Ramos (cell line): ENCODE measurements around the gene TBPL2.
"Not testable (repeated sequence)": the region's sequence is repeated elsewhere in the genome, so short reads cannot be mapped to it uniquely, and the experiment has no call there.

Experiments
- in situ Hi-C: fragments of 300-500 bp; cut with MboI; formaldehyde crosslinking; loops from one replicate; pipeline ENCODE4 v1.14.3; 2022; ENCODE audit warnings: low sequenced_read_pairs; ENCODE audit not compliant: unreplicated experiment

Gene TBPL2

GRCh38 chr14:55411426-55412389 lies 28.7 kb downstream of the TBPL2 start, which contains the start of gene ATG14:
ATG14 (minus strand) TSS chr14:55411830; CDS start chr14:55411822, 8 bp downstream.
- in situ Hi-C loops, result no loop called here

DNA sequence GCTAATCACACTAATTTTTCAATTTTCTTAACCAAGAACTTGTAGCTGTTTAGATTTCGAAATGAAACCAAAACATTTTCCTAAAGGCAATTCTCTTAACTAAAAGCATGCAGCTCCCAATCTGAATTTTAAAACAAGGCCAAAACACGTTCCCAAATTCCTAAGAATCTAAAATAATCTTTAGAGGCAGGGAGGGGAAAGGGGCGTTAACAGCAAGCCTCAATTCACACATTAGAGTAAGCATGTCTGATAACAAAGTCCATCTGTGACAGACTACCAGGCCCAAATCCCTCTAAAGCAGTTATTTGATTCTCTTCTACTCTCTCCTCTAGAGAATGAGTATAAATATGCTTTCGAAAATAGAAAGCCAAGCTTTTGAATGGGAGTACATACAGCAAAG lies 29.5 kb downstream of the TBPL2 start:
- in situ Hi-C loops, result no loop called here

- in situ Hi-C loops, result no loop called here
These were observed 36.1 kb downstream of the TBPL2 start for GRCh38 chr14:55404173-55404854.

DNA sequence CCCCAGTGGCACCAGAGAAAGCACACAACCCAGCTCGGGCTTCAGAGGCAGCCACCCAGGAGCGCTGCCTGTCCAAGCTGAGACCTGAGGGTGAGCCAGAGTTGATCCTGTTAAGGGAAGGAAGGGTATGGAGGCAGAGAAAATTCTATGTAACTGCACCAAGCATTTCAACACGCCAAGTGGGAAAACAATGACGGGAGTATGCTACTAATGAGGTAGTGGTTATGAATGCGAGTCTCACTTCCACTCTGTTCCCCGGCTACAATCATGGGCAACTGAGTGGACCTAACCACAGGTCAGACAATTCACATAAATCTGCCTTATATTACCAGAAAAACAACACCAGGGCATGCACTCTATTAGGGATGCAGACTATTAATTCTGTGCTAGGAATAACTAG lies 38.7 kb downstream of the TBPL2 start:
- in situ Hi-C loops, result no loop called here

DNA sequence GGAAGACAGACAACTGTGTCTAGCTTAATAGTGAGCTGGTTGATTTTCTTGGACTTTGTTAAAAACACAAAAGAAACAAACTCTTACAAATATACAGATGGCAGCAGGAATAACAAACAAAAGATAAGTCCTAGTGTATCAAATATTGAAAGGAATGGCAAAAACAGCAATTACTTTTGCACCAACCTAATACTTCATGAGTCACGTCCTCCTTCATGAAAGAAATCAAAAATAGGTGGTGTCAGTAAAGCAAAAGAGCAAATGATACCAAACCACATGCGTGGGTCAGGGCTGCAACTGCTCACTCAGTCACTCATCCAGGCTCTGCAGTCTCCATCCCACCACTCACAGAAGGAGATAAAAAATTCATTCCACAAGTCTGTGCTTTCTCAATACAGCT lies 40.6 kb downstream of the TBPL2 start:
- in situ Hi-C loops, result no loop called here

DNA sequence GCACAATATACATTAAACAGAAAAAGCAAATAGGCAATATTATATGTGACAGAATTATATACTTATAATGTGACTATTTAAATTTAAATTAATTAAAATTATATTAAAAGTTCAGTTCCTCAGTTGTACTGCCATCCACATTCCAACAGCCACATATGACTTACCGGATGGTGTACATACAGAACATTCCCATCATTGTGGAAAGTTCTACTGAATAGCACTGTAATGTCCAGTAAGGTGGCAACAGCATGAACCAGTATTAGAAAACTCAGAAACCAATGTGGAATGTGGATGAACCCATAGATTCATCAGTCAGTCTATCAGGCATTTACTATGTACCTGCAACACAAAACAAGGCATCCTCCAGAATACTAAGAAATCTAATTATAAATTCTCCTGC lies 41.2 kb downstream of the TBPL2 start:
- in situ Hi-C loops, result no loop called here

GRCh38 chr14:55398679-55399078 lies 41.7 kb downstream of the TBPL2 start:
- in situ Hi-C loops, result no loop called here

DNA sequence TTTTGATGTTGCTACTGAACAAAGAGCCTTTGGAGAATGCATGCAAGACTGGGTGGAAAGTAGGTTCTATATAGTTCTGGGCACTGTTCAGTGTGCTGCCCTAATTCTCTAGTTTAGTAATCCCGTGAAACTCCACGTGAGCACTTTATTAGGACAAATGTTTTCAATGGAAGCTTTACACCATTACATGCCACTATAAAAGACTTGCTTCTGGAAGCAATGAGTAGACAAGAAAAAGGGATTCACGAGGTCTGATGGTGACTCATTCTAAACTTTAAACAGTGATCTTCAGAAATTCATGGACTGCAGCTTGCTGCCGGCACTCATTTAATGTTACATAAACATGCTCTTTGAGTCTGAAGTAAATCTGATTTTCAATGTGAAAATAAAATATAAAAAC lies 51.1 kb downstream of the TBPL2 start:
- in situ Hi-C loops, result no loop called here

- in situ Hi-C loops, result no loop called here
These were observed 52.3 kb downstream of the TBPL2 start for GRCh38 chr14:55388160-55388559.

GRCh38 chr14:55387121-55387520 lies 53.3 kb downstream of the TBPL2 start:
- in situ Hi-C loops, result no loop called here

DNA sequence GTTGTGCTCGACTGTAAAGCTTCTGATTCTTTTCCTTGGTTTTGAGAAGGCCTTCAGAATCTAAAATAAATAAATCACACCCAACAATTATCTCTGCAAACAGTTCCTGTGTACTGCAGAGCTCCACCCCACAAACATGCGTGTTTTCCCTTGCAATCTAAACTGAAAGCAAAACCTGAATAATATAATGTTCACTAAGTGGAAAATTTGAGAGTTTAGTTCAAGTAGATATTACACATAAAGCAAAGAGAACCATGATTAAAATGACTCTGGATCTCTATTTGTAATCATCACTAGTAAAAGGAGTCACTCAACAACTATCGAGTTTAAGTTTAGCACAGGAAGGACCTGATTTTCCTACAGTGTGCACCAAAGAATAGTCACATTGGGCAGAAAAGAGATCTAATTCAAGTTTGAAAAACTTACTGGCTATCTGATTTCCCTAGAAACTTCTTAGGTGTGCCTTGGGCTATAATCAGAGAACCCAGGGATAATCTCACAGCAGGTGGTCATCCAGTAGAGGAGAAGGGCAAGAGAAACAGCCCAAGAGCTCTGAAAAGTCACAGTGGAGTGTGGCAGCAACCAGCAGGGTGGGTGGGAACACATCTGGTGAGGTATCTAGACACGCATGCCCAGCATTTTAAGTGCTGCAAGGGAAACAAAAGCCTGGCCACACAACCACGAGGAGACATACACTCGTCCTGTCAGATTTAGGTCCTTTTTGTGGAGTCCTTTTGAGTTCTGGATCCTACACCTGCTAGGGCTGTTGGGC lies 54.2 kb downstream of the TBPL2 start:
- in situ Hi-C loops, result no loop called here

DNA sequence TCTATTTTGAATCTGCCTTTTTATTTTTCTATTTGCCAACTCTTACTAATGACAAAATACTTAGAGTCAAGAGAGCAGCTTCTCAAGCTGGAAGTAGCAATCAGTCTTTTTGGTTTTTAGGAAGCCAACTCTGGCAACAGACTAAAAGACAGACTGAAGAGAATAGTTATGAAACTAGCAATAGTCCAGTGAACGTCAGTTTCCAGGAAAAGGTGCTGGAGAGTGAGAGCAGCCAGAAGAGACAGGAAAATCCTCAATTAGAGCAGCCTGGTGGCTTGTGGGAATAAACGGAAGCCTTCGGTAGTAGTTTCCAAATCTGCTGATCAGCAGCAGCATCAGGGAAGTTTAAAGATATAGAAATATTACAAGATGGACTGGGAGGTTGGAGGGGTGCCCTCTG lies 55.9 kb downstream of the TBPL2 start:
- in situ Hi-C loops, result no loop called here

- in situ Hi-C loops, result no loop called here
These were observed 56.8 kb downstream of the TBPL2 start for GRCh38 chr14:55383541-55384140.

DNA sequence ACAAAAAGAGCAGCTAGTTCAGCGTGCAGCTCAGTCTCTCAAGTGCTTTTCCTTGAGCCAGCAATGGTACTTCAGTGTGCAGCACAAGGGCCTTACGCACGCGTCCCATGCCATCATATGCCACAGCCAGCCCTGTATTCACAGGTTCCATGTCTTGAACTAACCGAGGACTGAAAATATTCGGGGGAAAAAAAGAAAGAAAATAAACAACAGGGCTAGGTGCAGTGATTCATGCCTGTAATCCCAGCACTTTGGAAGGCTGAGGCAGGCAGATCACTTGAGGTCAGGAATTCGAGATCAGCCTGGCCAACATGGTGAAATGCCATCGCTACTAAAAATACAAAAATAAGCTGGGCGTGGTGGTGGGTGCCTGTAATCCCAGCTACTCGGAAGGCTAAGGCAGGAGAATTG lies 57.4 kb downstream of the TBPL2 start:
- in situ Hi-C loops, result not testable (repeated sequence)

- in situ Hi-C loops, result no loop called here
These were observed 57.9 kb downstream of the TBPL2 start for GRCh38 chr14:55382483-55382882.

GRCh38 chr14:55381561-55381960 lies 58.9 kb downstream of the TBPL2 start:
- in situ Hi-C loops, result no loop called here

DNA sequence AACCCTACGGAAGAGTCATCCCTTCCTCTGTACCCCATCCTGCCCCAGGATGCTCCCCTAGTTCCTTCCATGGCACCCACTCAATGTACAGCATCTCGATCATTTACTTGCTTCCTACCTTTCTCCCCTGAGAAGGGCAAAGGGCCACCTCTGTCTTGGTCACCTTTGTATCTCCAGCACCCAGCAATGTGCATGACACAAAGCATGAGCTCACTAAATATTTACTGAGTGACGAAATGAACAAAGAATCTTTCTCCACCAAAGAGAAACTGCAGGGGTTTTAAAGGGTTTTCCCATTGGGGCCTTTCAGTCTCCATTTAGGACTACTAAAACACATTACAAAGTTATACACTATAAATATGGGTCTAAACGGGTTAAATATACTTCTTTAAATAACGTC lies 59.4 kb downstream of the TBPL2 start:
- in situ Hi-C loops, result no loop called here

GRCh38 chr14:55377236-55377635 lies 63.2 kb downstream of the TBPL2 start:
- in situ Hi-C loops, result no loop called here

- in situ Hi-C loops, result no loop called here
These were observed 65.6 kb downstream of the TBPL2 start for GRCh38 chr14:55374771-55375170.
